HEK293T (cell line): ENCODE results near the gene BARX2.
"Not testable (repeated sequence)": the region's sequence is repeated elsewhere in the genome, so short reads cannot be mapped to it uniquely, and the experiment has no call there.

ENCODE experiments used
- BHLHE40 ChIP-seq: fragments of 450-650 bp; IDR thresholded peaks from 2 replicates; pipeline ENCODE4 v1.6.1; 2016; ENCODE audit warnings: mild to moderate bottlenecking, moderate library complexity, borderline replicate concordance
- ELF4 ChIP-seq: fragments of 450-650 bp; IDR thresholded peaks from 2 replicates; pipeline ENCODE4 v1.6.1; 2017; ENCODE audit warnings: antibody characterized with exemption
- FOXA1 ChIP-seq: fragments of 450-650 bp; IDR thresholded peaks from 2 replicates; pipeline ENCODE4 v1.6.1; 2016; ENCODE audit warnings: mild to moderate bottlenecking
- FOXM1 ChIP-seq: fragments of 450-650 bp; IDR thresholded peaks from 2 replicates; pipeline ENCODE4 v1.6.1; 2017; ENCODE audit warnings: mild to moderate bottlenecking, borderline replicate concordance
- L3MBTL2 ChIP-seq: fragments of 450-650 bp; conservative IDR thresholded peaks from 2 replicates; pipeline ENCODE4 v1.6.1; 2016; ENCODE audit warnings: mild to moderate bottlenecking
- SP1 ChIP-seq: fragments of 450-650 bp; IDR thresholded peaks from 2 replicates; pipeline ENCODE4 v1.6.1; 2017
- ZNF384 ChIP-seq: fragments of 450-650 bp; IDR thresholded peaks from 2 replicates; pipeline ENCODE4 v1.6.1; 2016
- TF ChIP-seq, protein P1 (sequence below): fragments of 450-650 bp; IDR thresholded peaks from 2 replicates; pipeline ENCODE4 v1.6.1; 2016

GRCh38 chr11:129344301-129344940 lies 31.2 kb upstream of the BARX2 start:
- not testable (repeated sequence) for TF ChIP-seq L3MBTL2, BHLHE40, ZNF384, ELF4, FOXM1, FOXA1, SP1
- TF ChIP-seq, protein P1, sequence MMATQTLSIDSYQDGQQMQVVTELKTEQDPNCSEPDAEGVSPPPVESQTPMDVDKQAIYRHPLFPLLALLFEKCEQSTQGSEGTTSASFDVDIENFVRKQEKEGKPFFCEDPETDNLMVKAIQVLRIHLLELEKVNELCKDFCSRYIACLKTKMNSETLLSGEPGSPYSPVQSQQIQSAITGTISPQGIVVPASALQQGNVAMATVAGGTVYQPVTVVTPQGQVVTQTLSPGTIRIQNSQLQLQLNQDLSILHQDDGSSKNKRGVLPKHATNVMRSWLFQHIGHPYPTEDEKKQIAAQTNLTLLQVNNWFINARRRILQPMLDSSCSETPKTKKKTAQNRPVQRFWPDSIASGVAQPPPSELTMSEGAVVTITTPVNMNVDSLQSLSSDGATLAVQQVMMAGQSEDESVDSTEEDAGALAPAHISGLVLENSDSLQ: not testable (repeated sequence)
